Right kidney (tissue), 1 donor: ENCODE measurements around the gene MYB.
A peak's percentile ranks its signal among the peaks of the same experiment; 100 is the strongest.
"Not testable (repeated sequence)": the region's sequence is repeated elsewhere in the genome, so short reads cannot be mapped to it uniquely, and the experiment has no call there.

Experiments
- DNase-seq: peaks from one replicate; pipeline ENCODE4 v3.0.0-alpha.2; 2016

MYB gene

DNA sequence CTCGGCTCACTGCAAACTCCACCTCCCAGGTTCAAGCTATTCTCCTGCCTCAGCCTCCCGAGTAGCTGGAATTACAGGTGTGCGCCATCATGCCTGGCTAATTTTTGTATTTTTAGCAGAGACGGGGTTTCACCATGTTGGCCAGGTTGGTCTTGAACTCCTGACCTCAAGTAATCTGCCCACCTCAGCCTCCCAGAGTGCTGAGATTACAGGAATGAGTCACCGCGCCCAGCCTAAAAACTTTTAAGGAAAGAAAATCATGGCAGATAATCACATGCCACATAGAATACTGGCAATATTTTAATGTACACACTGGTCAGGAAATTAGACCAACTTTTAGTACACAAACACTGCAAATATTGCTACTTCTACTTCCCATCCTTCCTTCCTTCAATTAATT, 16.7 kb upstream of the MYB start:
- DNase-seq: not testable (repeated sequence)

- DNase-seq: no peak
Measured at GRCh38 chr6:135165031-135165430, 16.1 kb upstream of the MYB start.

- DNase-seq: no peak
Measured at GRCh38 chr6:135166515-135166914, 14.6 kb upstream of the MYB start.

- no peak for DNase-seq
Measured at GRCh38 chr6:135167617-135168016, 13.5 kb upstream of the MYB start.

DNA sequence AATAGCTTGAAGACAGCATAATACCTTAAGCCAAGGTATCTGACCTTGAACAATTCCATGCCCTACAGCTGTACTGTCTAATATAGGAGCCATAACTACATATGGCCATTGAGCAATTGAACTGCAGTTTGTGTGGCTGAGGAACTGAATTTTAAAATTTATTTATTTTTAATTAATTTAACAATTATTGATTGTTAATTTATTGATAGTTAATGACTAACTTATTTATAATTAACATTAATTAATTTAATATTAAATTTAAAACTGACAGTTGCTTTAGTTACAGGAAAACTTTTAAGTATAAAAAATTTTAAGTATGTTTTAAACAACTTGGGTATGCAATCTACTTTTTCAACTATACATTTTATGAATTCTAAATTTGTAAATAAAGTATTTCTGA, 12.3 kb upstream of the MYB start:
- no peak for DNase-seq

DNA sequence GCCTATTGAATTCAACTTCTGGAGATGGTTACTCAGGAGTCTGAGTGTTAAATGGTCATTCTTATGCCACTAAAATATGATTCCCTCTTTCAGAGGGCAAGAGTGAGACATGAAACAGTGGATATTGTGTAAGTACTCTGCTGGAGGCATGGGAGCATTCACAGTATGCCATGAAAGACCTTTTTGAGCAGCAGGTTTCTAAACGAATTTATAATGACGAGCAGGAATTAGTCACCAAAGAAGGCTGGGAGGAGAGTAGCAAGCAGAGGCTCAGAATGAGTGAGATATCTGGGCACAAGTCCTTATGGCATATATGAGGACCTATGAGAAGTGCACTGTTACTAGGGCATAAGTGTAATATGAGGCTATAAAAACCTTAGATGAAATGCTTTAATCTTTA, 10.9 kb upstream of the MYB start:
- no peak for DNase-seq

- no peak for DNase-seq
Measured at GRCh38 chr6:135170849-135171248, 10.3 kb upstream of the MYB start.

GRCh38 chr6:135173242-135173988, 7.7 kb upstream of the MYB start:
- DNase-seq: no peak

DNA sequence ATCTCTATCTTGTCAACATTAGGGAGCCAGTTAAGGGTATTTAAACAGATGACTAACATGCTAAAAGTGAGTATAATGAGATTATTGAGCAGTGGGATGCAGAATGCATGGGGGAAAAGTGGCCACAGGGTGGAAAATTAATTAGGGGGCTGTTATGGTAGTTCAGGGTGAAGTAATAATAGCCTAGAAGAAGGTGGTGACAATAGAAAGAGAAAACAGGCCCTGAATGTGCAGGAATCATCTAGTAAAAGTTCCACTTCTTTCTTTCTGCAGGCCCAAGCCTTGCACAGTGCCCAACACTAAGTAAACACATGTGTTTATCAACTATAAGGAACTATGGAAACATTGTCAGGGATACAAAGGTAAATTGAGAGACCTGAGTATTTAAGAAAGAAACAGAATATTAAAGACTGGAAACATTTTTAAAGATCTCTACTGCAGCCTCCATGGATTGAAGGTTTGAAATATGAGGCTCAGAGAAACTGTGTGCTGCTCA, 7.1 kb upstream of the MYB start:
- no peak for DNase-seq

DNA sequence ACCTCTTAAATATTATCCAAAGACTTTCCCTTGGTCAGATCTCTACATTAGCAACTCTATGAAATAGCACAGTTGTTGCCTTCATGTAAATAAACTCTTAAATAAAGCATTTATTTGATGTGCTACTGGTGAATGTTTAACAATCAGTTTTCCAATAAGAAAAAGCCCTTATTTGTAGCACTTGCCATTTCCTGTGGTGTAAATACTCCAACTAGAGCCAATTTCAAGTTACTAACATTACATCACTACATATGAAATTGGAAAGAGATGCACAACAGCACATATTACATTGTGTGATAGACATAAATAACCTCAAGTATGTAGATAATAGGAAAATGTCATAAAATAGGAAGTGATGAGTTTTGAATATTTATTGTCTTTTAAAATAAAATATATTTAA, 5.0 kb upstream of the MYB start:
- DNase-seq: no peak

- DNase-seq: no peak
Measured at GRCh38 chr6:135176464-135176863, 4.6 kb upstream of the MYB start.

GRCh38 chr6:135179372-135179771, 1.7 kb upstream of the MYB start:
- no peak for DNase-seq

GRCh38 chr6:135179920-135180541, 1.1 kb upstream of the MYB start:
- DNase-seq: peak; percentile 6

- peak; percentile 72 for DNase-seq
Measured at GRCh38 chr6:135181333-135182070, 394 bp downstream of the MYB start.

- DNase-seq: peak; percentile 72
Measured at GRCh38 chr6:135182071-135183001, 1.2 kb downstream of the MYB start.

DNA sequence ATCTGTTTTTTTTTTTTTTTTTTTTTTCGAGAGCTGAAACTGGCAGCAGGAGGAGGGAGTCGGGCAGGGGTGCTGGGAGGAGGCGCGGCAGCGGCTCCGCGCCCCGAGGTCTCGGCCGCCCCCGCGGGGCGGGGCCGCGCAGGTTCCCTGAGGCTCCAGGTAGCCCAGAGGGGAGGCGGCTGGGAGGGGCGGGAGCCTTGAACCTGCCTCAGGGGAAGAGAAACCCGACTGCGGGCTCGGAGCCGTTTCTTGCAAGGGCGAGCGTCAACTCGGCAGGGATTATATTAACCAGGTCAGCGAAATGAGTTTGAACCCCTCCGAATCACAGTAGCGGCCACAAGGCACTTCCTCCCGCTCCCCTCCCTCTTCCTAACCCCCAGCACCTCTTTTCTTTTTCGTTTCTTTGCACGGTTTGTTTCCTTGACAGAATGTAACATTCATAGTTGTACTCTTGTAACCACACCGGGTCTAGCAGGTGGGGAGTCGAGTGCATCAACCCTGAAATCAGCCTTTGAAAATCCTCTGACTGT, 2.0 kb downstream of the MYB start:
- DNase-seq: peak; percentile 47

DNA sequence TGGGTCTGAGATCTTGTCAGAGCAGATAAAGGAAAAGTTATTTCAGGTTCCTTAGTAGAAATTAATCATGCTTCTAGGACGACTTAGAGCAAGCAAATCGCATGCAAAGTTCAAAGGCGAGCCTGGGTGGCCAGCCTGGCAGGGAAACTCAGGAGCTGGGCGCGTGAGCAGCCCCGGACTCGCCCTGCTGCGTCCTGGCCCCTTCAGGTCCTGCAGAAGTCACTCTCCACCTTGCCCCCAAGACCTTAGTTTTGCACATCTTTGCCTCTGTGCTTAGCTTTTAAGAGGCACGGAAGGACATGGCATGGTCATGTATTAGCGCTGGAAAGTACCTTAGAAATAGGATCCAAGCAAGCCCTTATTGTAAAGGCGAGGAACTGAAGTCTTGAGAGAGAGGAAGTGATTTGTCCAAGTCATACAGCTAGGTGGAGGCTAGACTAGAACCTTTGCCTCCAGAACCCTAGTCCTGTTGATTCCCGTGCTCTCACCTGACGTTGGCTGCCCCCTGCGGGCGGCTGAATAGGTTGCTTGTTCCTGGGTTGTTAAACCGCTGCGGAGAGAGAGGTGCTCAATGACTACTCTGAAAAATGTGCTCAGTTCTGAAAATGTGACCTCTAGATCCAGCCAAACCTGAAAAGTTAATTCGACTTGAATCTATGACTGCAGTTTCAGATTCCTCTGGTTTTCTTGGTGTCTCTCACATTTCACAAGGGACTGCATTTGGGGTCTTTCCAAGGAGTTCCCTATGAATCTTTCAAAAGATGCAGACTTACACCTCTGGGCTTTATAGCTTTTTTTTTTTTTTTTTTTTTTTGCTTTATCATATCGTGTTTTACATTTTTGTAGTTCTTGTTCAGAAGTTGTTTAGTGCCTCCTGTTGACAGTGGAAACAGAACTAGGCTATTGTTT, 2.7 kb downstream of the MYB start:
- peak; percentile 51 for DNase-seq

GRCh38 chr6:135185483-135185882, 4.4 kb downstream of the MYB start:
- no peak for DNase-seq

GRCh38 chr6:135186255-135186654, 5.1 kb downstream of the MYB start:
- DNase-seq: no peak

GRCh38 chr6:135187372-135187771, 6.3 kb downstream of the MYB start:
- no peak for DNase-seq

DNA sequence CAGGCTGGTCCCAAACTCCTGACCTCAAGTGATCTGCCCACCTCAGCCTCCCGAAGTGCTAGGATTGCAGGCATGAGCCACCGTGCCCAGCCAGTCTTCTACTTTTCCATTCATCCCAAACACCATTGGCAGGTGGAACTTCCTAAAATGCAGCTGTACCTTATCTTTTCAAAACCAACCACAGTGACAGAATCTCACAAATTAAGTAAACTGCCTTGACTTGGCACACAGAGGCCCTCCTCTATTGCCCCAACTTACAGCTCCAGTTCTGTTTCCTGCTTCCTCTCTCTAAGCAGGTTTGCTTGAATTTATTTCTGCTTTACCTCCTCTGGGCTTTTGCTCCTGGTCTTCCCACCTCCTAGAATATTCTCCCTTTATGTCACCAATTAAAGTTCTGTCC, 7.6 kb downstream of the MYB start:
- DNase-seq: no peak
